ENCODE results near the gene CCDC191.

DNA sequence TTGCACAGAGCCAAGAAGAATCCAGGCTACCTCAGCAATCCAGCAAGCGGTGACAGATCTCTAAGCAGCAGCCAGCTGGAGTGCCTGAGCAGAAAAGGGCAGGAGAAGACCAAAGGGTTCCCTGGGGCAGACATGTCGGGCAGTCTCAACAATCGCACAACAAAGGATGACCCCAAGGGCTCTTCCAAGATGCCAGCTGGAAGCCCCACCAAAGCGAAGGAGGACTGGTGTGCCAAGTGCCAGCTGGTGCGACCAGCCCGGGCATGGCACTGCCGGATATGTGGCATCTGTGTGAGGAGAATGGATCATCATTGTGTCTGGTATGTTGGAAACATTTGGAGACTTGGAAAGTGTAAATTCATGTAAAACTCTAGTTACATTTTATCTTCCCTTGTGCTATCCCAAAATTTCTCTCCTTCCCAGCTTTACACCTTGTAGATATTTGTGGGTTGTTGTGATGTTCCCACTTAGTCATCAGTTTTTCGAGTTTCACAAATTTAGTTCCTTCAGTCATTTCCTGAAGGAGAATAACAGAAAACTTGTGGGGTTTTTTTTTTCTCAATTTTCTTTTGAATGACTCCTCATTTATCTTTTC lies 102.1 kb downstream of the CCDC191 start:
- TF ChIP-seq GATA2 (IDR thresholded peaks at IDR 0.05; ENCODE audit: low read depth, low read length) (no peak), GATA3 (IDR thresholded peaks at IDR 0.05; ENCODE audit: low read depth, low read length) (no peak)

All from SH-SY5Y (cell line).